Skeletal muscle tissue (tissue), 4 donors: ENCODE measurements around the gene NUDT17. TPM values are rescaled to one million over a fixed set of nuclear protein-coding genes. Genes with fewer than 3 reads are reported as not detected.

Experiments
- H3K27ac ChIP-seq: one replicate; pipeline ENCODE4 v1.7.0; 2013; ENCODE audit warnings: mild to moderate bottlenecking, low read depth, low read length, inconsistent platforms
- H3K27me3 ChIP-seq, 3 donors: one replicate each; pipeline ENCODE4 v1.7.0; 2013; ENCODE audit warnings: low read length in 3 of 3; ENCODE audit not compliant: control insufficient read depth in 3 of 3, insufficient read depth in 3 of 3
- H3K36me3 ChIP-seq, 3 donors: one replicate each; pipeline ENCODE4 v1.7.0; 2013; ENCODE audit warnings: low read length in 3 of 3; ENCODE audit not compliant: control insufficient read depth in 3 of 3, insufficient read depth in 3 of 3
- H3K4me1 ChIP-seq, 3 donors: one replicate each; pipeline ENCODE4 v1.7.0; 2013; ENCODE audit warnings: low read length in 3 of 3, mild to moderate bottlenecking in 3 of 3; ENCODE audit not compliant: control insufficient read depth in 3 of 3, insufficient read depth in 3 of 3
- H3K4me3 ChIP-seq, 3 donors: one replicate each; pipeline ENCODE4 v1.7.0; 2013; ENCODE audit warnings: low read length in 3 of 3
- H3K9ac ChIP-seq, 3 donors: one replicate each; pipeline ENCODE4 v1.7.0; 2013; ENCODE audit warnings: low read length in 3 of 3, mild to moderate bottlenecking in 3 of 3, moderate library complexity in 2 of 3, low read depth in 1 of 3
- H3K9me3 ChIP-seq, 3 donors: one replicate each; pipeline ENCODE4 v1.7.0; 2013; ENCODE audit warnings: low read length in 3 of 3; ENCODE audit not compliant: control insufficient read depth in 3 of 3
- total RNA-seq: library from RNA; depleted of rRNA; stranded (reverse); fragments of >200 nt; gene quantifications from one replicate; pipeline ENCODE4 v1.2.3, GENCODE V29; 2014
- donor health status: Osteomylitis.

NUDT17 gene
- total RNA-seq, 1 donor from 2014 or later: 8.9 TPM

- Histone ChIP-seq H3K4me3 (peak overlapping the region; percentile 77 to 85 (median 85)), H3K36me3 (no peaks in the 10 kb centered on the region), H3K27me3 (peaks cover 0 to 3% (median 0%) of the 10 kb centered on the region in 3 donors), H3K9me3 (no peaks in the 10 kb centered on the region), H3K27ac (no peak overlapping the region), H3K4me1 (peaks cover 8 to 19% (median 13%) of the 10 kb centered on the region in 3 donors), H3K9ac (peak overlapping the region in 2 of 3 donors; percentile 3 to 50)
Observed at GRCh38 chr1:145886390-145886789, 41.0 kb downstream of the NUDT17 start.

DNA sequence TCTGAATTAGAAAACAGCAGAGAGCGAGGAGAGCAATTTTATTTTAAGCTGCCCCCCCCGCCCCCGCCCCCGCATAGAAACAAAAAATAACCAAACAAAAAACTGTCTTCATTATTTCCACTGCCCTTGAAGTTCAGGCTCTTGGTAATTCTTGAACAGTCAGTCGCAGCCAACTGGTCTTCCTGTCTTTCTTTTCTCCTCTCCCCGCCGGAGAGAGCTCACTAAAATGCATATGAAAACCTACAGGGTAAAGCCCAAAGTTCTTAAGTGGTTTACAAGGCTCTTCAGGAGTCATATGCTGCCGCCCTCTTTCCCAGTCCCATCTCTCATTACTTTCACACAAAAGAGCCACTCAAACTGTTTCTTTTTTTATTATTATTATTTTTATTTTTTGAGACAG is 41.4 kb downstream of the NUDT17 start:
- Histone ChIP-seq H3K27me3 (peaks cover 0 to 3% (median 0%) of the 10 kb centered on the region in 3 donors), H3K9ac (no peak overlapping the region), H3K4me1 (peaks cover 13 to 23% (median 17%) of the 10 kb centered on the region in 3 donors), H3K36me3 (no peaks in the 10 kb centered on the region), H3K27ac (no peak overlapping the region), H3K4me3 (no peak overlapping the region), H3K9me3 (no peaks in the 10 kb centered on the region)

GRCh38 chr1:145887631-145888030 is 42.2 kb downstream of the NUDT17 start:
- H3K36me3 ChIP-seq: no peaks in the 10 kb centered on the region
- H3K27ac ChIP-seq: no peak overlapping the region

DNA sequence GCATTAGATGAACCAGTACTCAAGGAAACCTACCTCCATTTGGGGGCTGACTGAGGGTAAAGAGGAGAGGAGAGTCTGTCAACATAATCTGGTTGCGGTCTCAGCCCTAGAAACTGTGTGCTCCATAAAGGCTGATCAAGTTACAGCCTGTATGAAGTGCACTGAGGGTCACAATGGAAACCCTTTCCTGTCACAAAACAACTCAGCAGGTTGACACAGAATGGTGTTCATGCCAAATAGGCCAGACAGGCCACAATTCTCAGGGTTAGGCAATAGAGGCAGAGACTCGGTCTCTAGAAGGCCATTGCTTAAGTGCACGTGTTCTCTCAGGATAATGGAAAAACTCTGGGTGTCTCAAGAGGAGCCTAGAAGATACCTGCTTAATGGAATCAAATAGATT is 44.3 kb downstream of the NUDT17 start:
- H3K36me3 ChIP-seq: no peaks in the 10 kb centered on the region
- H3K27ac ChIP-seq: no peak overlapping the region
- no peak overlapping the region for H3K4me3 ChIP-seq
- H3K9ac ChIP-seq: peak overlapping the region in 2 of 3 donors; percentile 55 to 61
- H3K9me3 ChIP-seq: no peaks in the 10 kb centered on the region
- H3K4me1 ChIP-seq: peaks cover 22 to 34% (median 22%) of the 10 kb centered on the region in 3 donors
- H3K27me3 ChIP-seq: peaks cover 0 to 3% (median 0%) of the 10 kb centered on the region in 3 donors

More at GRCh38 chr1:145887631-145888030, 42.2 kb downstream of the NUDT17 start:
- no peaks in the 10 kb centered on the region for H3K9me3 ChIP-seq
- no peak overlapping the region for H3K4me3 ChIP-seq
- peaks cover 21 to 30% (median 22%) of the 10 kb centered on the region in 3 donors for H3K4me1 ChIP-seq
- H3K27me3 ChIP-seq: peaks cover 0 to 3% (median 0%) of the 10 kb centered on the region in 3 donors
- H3K9ac ChIP-seq: no peak overlapping the region

GRCh38 chr1:145891143-145891542 is 45.7 kb downstream of the NUDT17 start:
- Histone ChIP-seq H3K27me3 (no peaks in the 10 kb centered on the region), H3K36me3 (no peaks in the 10 kb centered on the region), H3K4me1 (peaks cover 15 to 28% (median 19%) of the 10 kb centered on the region in 3 donors), H3K9me3 (no peaks in the 10 kb centered on the region), H3K27ac (peak overlapping the region; percentile 84), H3K9ac (peak overlapping the region in 2 of 3 donors; percentile 62 to 74), H3K4me3 (peak overlapping the region in 1 of 3 donors; percentile 50)

DNA sequence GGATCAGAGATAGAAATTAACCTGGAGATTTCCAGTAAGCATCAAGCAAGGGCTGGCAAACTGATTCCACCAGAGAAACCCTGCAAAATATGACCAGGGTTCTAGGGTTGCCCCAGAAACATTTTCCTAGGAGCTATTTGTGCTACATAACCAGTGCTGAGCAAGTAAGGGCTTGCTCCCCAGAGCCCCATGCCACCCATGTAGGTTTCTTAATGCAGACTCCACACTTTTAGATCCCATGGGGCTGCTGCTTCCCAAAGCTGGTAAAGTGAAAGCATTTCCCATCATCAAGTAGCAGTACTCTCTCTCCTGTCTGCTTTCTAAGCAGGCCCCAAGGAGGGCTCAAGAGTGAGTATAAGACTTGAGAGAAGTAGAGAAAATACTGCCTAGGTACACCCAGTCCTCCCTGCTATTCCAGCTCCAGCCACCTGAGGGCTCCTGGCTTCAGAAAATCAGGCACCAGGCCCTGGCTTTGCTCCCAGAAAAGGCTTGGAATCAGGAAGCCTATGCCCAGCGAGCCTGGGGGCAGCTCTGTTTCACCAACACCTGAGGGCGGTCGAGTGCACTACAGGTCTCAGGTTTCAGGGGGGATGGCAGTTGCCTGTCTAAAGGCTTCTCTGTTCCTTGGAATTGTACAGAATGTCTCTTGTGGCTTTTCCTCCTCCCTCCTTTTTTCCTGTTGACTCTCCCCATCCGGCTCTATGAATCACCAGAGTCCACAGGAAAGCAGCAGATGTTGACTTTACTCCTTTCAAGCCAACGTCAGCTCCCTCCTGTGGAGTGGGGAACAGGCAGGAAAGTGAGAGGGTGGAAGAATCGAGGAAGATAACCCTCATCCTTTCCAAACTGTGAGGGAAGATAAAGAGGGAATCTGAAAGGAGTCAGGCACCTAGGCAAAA is 46.4 kb downstream of the NUDT17 start:
- Histone ChIP-seq H3K4me1 (peaks cover 15 to 28% (median 19%) of the 10 kb centered on the region in 3 donors), H3K27ac (peak overlapping the region; percentile 84), H3K9ac (peak overlapping the region; percentile 54 to 74 (median 62)), H3K36me3 (no peaks in the 10 kb centered on the region), H3K9me3 (no peaks in the 10 kb centered on the region), H3K4me3 (peak overlapping the region; percentile 34 to 65 (median 50)), H3K27me3 (no peaks in the 10 kb centered on the region)

DNA sequence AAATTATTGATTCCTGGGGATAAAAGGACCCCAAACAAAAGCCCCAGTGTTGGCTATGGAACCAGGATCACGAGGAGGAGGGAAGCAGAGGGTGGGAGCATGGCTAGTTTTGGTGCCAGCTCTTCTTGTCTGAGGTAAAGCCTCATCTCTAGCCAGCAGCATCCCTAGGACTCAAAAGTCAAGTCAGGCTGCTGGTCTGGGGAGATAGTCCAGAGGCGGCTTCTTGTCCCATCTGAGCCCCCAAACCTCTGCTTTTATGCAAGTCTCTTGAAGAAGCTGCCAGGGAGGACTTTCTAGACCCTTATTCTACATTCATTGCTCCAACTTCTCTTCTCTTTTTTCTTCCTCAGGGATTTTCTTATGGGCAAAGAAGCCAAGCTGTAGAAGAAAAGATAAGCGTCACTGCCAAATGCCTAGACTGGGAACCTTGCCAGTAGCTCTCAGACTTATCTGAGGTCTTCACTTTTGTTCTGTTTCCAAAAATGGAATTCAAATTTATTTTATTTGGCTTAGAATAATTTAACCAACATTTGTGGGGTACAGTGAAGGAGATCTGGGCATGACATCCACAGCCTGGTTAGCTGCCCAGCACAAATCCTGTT is 47.2 kb downstream of the NUDT17 start:
- Histone ChIP-seq H3K4me3 (peak overlapping the region in 2 of 3 donors; percentile 34 to 65), H3K4me1 (peaks cover 15 to 28% (median 19%) of the 10 kb centered on the region in 3 donors), H3K9ac (peak overlapping the region in 2 of 3 donors; percentile 62 to 74), H3K27ac (peak overlapping the region; percentile 84), H3K27me3 (no peaks in the 10 kb centered on the region), H3K36me3 (no peaks in the 10 kb centered on the region), H3K9me3 (no peaks in the 10 kb centered on the region)

DNA sequence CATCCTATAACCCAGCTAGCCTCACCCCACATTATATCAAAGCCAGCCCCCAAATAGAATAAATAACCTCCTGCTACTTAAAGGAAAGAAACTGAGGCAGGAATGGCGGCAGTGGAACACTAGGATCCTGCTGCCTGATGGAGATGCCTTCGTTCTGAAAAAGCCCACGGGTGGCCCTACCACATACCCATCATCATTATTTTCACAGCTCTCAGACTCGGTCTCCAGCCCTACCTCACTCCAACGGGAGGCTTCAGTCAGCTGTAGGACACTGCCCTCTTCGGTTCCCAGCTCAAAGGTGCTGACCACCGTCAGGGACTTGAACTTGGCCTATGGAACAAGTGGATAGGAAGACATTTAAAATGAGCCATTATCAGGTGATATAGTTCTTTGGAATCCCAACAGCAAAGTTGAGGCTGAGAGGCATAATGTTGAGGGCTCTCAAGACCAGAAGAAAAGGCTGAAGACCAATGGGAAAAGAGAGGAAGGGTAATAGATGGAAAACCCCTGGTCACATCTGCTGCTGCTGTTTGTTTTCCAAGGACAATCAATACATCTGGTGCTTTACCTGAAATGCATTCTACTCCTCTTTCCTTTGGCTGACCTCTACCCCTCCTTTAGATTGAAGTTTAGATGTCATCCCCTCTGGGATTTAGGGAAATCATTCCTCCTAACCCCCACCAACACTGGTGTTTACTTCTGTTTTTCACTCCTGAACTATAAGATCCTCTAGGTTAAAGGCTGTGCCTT is 48.1 kb downstream of the NUDT17 start:
- Histone ChIP-seq H3K4me3 (no peak overlapping the region), H3K4me1 (peaks cover 15 to 28% (median 19%) of the 10 kb centered on the region in 3 donors), H3K27ac (no peak overlapping the region), H3K27me3 (no peaks in the 10 kb centered on the region), H3K9ac (no peak overlapping the region), H3K36me3 (no peaks in the 10 kb centered on the region), H3K9me3 (no peaks in the 10 kb centered on the region)

DNA sequence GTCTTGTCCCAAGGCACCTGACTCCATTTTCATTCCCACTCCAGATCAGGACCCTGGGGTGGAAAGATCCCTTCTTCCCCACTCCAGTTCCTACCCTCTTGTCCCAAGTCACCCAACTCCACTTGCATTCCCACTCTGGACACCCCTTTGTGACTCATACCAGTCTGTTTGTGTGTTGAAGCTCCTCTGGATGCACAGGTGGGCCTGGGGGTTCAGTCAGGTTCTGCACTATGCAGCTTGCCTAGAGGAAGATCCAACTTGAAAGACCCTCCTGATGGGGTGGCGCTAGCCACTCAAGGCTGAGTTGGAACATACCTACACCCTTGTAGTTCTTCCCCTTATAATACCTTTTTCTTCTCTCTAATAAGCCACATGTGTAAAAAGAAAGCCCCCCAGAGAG is 50.0 kb downstream of the NUDT17 start:
- no peak overlapping the region for H3K9ac ChIP-seq
- no peak overlapping the region for H3K27ac ChIP-seq
- peaks cover 11 to 22% (median 19%) of the 10 kb centered on the region in 3 donors for H3K4me1 ChIP-seq
- H3K27me3 ChIP-seq: no peaks in the 10 kb centered on the region
- peaks cover 0 to 4% (median 0%) of the 10 kb centered on the region in 3 donors for H3K36me3 ChIP-seq
- no peaks in the 10 kb centered on the region for H3K9me3 ChIP-seq
- no peak overlapping the region for H3K4me3 ChIP-seq
